Peyer's patch (tissue), 4 donors: ENCODE measurements around the gene ADCY9.

Experiments used
- CTCF ChIP-seq, 6 experiments: fragments of 450-650 bp in 4 of 6; fragments of 200-600 bp in 2 of 6; sonication (generic) in 1 of 6; IDR thresholded peaks; one replicate each; pipeline ENCODE4 v1.5.1; 2017 to 2019; ENCODE audit warnings: antibody characterized with exemption in 6 of 6, mild to moderate bottlenecking in 3 of 6, moderate library complexity in 1 of 6
- POLR2A ChIP-seq, 2 donors: fragments of 450-650 bp; IDR thresholded peaks; one replicate each; pipeline ENCODE4 v1.5.1; 2017; ENCODE audit warnings: antibody characterized with exemption in 2 of 2, mild to moderate bottlenecking in 2 of 2, moderate library complexity in 2 of 2

- TF ChIP-seq CTCF (IDR thresholded peaks at IDR 0.05), result no peak
- TF ChIP-seq POLR2A (IDR thresholded peaks at IDR 0.05), result no peak
These were observed 44.3 kb downstream of the ADCY9 start for GRCh38 chr16:4071686-4072561.
